ENCODE measurements around the gene RAPGEF4.

DNA sequence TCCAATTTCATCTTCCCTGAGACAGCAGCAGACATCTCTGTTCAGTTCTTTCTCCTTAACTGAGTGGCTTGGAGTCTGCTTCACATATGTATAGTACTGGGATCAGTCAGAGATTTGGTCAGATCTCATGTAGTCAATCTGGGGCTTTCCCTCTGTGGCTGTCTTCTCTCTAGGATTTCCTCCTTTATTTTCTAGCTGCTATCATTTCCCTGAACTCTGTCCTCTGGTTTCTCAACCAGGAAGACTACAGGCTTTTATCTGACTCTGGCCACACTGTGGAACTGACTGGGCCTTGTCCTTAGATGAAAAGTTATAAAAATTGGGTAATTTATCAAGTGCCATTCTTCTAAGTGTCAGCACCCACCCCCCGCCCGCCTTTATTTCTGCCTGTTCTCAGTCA is 121.0 kb downstream of the RAPGEF4 start:
- no peak for TF ChIP-seq POLR2AphosphoS5 (IDR thresholded peaks at IDR 0.05; ENCODE audit: low read depth, low read length)
- TF ChIP-seq POLR2A (IDR thresholded peaks at IDR 0.05; ENCODE audit: control extremely low read depth in 1 of 2, low read depth in 2 of 2, low read length in 2 of 2), result no peak
- TF ChIP-seq, protein P1, sequence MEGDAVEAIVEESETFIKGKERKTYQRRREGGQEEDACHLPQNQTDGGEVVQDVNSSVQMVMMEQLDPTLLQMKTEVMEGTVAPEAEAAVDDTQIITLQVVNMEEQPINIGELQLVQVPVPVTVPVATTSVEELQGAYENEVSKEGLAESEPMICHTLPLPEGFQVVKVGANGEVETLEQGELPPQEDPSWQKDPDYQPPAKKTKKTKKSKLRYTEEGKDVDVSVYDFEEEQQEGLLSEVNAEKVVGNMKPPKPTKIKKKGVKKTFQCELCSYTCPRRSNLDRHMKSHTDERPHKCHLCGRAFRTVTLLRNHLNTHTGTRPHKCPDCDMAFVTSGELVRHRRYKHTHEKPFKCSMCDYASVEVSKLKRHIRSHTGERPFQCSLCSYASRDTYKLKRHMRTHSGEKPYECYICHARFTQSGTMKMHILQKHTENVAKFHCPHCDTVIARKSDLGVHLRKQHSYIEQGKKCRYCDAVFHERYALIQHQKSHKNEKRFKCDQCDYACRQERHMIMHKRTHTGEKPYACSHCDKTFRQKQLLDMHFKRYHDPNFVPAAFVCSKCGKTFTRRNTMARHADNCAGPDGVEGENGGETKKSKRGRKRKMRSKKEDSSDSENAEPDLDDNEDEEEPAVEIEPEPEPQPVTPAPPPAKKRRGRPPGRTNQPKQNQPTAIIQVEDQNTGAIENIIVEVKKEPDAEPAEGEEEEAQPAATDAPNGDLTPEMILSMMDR (IDR thresholded peaks at IDR 0.05; ENCODE audit: control extremely low read depth in 1 of 3, insufficient read depth in 1 of 3, low read depth in 1 of 3, low read length in 3 of 3), result no peak
- TF ChIP-seq JUN (IDR thresholded peaks at IDR 0.05; ENCODE audit: low read depth, low read length), result no peak
- no peak for TF ChIP-seq HDAC6 (IDR thresholded peaks at IDR 0.05; ENCODE audit: low read depth, low read length)
- no peak for TF ChIP-seq CREB1 (IDR thresholded peaks at IDR 0.05)
- TF ChIP-seq, protein P2, sequence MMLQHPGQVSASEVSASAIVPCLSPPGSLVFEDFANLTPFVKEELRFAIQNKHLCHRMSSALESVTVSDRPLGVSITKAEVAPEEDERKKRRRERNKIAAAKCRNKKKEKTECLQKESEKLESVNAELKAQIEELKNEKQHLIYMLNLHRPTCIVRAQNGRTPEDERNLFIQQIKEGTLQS (IDR thresholded peaks at IDR 0.05; ENCODE audit: insufficient read depth, low read depth, low read length), result no peak
- TF ChIP-seq, protein P3, sequence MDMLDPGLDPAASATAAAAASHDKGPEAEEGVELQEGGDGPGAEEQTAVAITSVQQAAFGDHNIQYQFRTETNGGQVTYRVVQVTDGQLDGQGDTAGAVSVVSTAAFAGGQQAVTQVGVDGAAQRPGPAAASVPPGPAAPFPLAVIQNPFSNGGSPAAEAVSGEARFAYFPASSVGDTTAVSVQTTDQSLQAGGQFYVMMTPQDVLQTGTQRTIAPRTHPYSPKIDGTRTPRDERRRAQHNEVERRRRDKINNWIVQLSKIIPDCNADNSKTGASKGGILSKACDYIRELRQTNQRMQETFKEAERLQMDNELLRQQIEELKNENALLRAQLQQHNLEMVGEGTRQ (IDR thresholded peaks at IDR 0.05; ENCODE audit: low read length), result no peak
- no peak for TF ChIP-seq EZH2 (IDR thresholded peaks at IDR 0.05; ENCODE audit: low read depth, low read length, severe bottlenecking)

Data from H1 (cell line).